HG03558 (cell line): ENCODE data around the gene CLMP.
"Not testable (repeated sequence)": the region's sequence is repeated elsewhere in the genome, so short reads cannot be mapped to it uniquely, and the experiment has no call there.

Source experiments
- ATAC-seq: cut with Tn5 transposase; IDR thresholded peaks from one replicate; pipeline ENCODE4 v1.9.1; 2021; ENCODE audit warnings: moderate number of reproducible peaks; ENCODE audit not compliant: unreplicated experiment; ENCODE audit errors: extremely low read depth

Gene CLMP

GRCh38 chr11:123062158-123062891 lies 132.7 kb downstream of the CLMP start:
- ATAC-seq, result peak; percentile 64

- ATAC-seq, result no peak
These were observed 133.5 kb downstream of the CLMP start, which contains the start of gene HSPA8 for GRCh38 chr11:123061403-123062157. TSS of gene HSPA8 (minus strand) at chr11:123062136. CDS start at chr11:123061324, 812 bp downstream.

GRCh38 chr11:123060277-123061000 lies 134.6 kb downstream of the CLMP start:
- ATAC-seq, result no peak

- not testable (repeated sequence) for ATAC-seq
These were observed 135.8 kb downstream of the CLMP start for GRCh38 chr11:123059041-123059920.

GRCh38 chr11:123057661-123058305 lies 137.3 kb downstream of the CLMP start:
- ATAC-seq, result no peak

GRCh38 chr11:123056835-123057491 lies 138.1 kb downstream of the CLMP start:
- no peak for ATAC-seq

- no peak for ATAC-seq
These were observed 139.7 kb downstream of the CLMP start for GRCh38 chr11:123055191-123055901.

- peak; percentile 46 for ATAC-seq
These were observed 140.6 kb downstream of the CLMP start for GRCh38 chr11:123054301-123055065.

GRCh38 chr11:123052901-123053721 lies 141.9 kb downstream of the CLMP start:
- ATAC-seq, result no peak

GRCh38 chr11:123051634-123052033 lies 143.4 kb downstream of the CLMP start:
- no peak for ATAC-seq

GRCh38 chr11:123051146-123051545 lies 143.9 kb downstream of the CLMP start:
- no peak for ATAC-seq

- no peak for ATAC-seq
These were observed 147.1 kb downstream of the CLMP start for GRCh38 chr11:123047947-123048293.

- ATAC-seq, result no peak
These were observed 147.6 kb downstream of the CLMP start for GRCh38 chr11:123047266-123047946.

GRCh38 chr11:123046473-123047259 lies 148.4 kb downstream of the CLMP start:
- no peak for ATAC-seq

GRCh38 chr11:123045101-123045500 lies 149.9 kb downstream of the CLMP start:
- ATAC-seq, result no peak

- ATAC-seq, result no peak
These were observed 153.9 kb downstream of the CLMP start for GRCh38 chr11:123041185-123041584.
